Fibroblast of the aortic adventitia (primary cell): Measurements from ENCODE around the gene DDX43. TPM values are rescaled to one million over a fixed set of nuclear protein-coding genes. Genes with fewer than 3 reads are reported as not detected.
"Not testable (repeated sequence)": the region's sequence is repeated elsewhere in the genome, so short reads cannot be mapped to it uniquely, and the experiment has no call there.

Experiments
- DNase-seq: peaks from one replicate; pipeline ENCODE4 v3.0.0-alpha.2; 2010; ENCODE audit warnings: low read depth
- H3K4me3 ChIP-seq: 2 replicates; pipeline ENCODE4 v1.5.1; 2011; ENCODE audit warnings: low read depth, mild to moderate bottlenecking, control low read depth, low read length, moderate library complexity
- total RNA-seq: library from RNA; depleted of rRNA; stranded (reverse); fragments of >200 nt; gene quantifications from 2 replicates; pipeline ENCODE4 v1.2.3, GENCODE V29; 2012; ENCODE audit warnings: low replicate concordance
- TF ChIP-seq, protein P1 (sequence below): IDR thresholded peaks from 2 replicates; pipeline ENCODE4 v1.5.1; 2011; ENCODE audit warnings: mild to moderate bottlenecking, low read length, control low read depth, inconsistent platforms; ENCODE audit not compliant: insufficient read depth

The DDX43 gene
- total RNA-seq, 1 donor, result 0.99 TPM

DNA sequence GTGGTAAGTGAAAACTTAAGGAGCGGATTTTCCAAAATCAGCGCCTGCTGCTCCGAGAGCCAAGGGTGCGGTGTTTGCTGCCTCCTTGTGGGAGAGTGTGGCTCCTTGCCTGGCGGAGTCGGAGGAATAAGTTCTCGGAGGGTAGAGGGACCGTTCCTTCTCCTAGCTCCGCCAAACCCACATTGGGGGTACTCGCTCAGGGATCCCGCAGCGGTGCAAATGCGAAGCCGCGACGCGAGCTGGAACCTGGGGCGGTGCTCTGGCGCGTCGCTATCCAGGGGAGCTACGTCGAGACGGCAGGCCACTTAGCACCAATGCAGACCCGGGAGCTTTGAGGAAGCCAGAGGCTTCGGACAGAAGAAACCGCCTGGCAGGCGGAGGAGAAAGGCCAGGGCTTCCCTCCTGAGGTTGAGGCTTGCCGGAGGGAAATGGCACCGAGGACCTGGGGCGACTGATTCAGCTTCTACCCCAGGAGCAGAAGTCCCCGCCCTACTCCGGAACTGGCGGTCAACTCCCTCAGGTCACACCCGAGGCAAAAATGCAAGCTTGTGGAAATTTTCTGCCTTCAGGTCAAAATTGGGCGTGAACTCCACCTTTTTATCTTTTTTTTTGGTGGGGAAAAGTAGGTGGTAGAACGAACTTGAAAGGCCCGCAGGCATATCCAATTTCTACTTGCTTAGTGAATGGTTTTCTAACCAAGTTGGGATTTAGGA lies 5.7 kb upstream of the DDX43 start:
- TF ChIP-seq, protein P1, sequence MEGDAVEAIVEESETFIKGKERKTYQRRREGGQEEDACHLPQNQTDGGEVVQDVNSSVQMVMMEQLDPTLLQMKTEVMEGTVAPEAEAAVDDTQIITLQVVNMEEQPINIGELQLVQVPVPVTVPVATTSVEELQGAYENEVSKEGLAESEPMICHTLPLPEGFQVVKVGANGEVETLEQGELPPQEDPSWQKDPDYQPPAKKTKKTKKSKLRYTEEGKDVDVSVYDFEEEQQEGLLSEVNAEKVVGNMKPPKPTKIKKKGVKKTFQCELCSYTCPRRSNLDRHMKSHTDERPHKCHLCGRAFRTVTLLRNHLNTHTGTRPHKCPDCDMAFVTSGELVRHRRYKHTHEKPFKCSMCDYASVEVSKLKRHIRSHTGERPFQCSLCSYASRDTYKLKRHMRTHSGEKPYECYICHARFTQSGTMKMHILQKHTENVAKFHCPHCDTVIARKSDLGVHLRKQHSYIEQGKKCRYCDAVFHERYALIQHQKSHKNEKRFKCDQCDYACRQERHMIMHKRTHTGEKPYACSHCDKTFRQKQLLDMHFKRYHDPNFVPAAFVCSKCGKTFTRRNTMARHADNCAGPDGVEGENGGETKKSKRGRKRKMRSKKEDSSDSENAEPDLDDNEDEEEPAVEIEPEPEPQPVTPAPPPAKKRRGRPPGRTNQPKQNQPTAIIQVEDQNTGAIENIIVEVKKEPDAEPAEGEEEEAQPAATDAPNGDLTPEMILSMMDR, result peak; percentile 84
- H3K4me3 ChIP-seq, result peak overlapping the region; percentile 66
- DNase-seq, result peak; percentile 56

DNA sequence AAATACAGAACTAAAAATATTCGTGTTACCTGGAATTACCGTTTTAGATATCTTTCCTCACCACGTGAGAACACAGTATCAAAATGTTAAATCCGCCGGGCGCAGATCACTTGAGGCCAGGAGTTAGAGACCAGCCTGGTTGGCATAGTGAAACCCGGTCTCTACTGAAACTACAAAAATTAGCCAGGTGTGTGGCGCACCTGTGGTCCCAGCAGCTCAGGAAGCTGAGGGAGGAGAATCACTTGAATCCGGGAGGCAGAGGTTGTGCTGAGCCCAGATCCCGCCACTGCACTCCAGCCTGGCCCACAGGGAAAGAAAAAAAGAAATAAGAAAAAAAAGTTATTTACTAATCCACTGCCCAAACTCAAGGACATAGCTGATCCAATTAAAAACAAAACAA lies 4.8 kb upstream of the DDX43 start:
- TF ChIP-seq, protein P1, result no peak
- no peak for DNase-seq
- no peak overlapping the region for H3K4me3 ChIP-seq

DNA sequence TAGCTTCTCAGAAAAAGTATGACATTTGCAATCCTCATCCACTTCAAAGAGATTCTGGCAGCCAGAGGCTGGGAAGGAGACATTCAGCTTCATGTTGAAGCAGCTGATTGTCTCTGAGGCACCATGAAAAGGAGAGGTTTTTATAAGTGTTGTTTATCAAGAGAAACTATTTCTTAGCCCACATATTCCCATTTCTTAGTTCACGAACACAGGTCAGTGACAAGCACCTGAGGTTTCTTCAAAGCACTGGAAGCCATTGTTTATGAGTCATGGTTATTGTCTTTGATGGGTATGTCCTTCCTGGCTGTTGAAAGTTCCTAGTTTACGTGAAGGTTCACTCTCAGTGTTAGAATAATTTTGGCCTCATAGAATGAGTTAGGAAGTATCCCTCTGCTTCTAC lies 3.0 kb upstream of the DDX43 start:
- H3K4me3 ChIP-seq, result no peak overlapping the region
- DNase-seq, result no peak

DNA sequence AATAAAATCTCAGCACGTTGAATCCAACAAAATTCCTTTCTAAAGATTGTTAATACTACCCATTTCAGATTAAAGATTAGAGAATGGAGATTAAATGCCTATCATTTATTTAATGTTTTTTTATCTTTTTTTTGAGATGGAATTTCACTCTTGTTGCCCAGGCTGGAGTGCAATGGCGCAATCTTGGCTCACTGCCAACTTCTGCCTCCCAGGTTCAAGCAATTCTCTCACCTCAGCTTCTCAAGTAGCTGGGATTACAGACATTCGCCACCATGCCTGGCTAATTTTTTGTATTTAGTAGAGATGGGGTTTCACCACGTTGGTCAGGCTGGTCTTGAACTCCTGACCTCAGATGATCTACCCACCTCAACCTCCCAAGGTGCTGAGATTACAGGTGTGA lies 2.4 kb upstream of the DDX43 start:
- peak; percentile 13 for DNase-seq
- H3K4me3 ChIP-seq, result not testable (repeated sequence)

More for the DNA sequence above, 3.0 kb upstream of the DDX43 start:
- TF ChIP-seq, protein P1, result no peak

DNA sequence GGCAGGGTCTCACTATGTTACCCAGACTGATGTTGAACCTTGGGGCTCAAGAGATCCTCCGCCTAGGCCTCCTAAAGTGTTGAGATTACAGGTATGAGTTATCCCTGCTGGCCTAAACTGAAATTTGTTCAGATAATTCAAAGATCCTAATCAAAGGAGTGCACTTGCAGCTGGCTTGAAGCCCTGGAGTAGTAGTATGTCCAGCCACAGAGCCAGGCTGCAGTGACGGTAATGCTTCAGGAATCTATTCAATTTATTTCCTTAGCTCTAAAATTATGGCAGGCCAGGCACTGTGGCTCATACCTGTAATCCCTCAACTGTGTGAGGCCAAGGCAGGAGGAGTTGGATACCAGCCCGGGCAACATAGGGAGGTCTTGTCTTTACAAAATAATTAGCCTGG lies 1.4 kb upstream of the DDX43 start:
- no peak for DNase-seq
- TF ChIP-seq, protein P1, result no peak
- no peak overlapping the region for H3K4me3 ChIP-seq

DNA sequence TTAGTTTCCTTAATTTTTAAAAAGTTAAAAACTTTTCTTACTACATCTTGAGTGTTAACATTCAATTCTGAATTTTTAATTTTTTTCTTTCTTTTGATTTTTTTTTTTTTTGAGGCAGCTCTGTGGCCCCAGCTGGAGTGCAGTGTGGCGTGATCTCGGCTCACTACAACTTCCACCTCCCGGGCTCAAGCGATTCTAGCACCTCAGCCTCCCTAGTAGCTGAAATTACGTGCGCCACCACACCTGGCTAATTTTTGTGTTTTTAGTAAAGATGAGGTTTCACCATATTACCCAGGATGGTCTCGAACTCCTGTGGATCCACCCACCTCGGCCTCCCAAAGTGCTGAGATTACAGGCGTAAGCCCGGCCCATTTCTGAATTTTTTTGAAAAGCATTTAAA lies 1.2 kb downstream of the DDX43 start:
- TF ChIP-seq, protein P1, result no peak
- DNase-seq, result no peak
- no peak overlapping the region for H3K4me3 ChIP-seq

DNA sequence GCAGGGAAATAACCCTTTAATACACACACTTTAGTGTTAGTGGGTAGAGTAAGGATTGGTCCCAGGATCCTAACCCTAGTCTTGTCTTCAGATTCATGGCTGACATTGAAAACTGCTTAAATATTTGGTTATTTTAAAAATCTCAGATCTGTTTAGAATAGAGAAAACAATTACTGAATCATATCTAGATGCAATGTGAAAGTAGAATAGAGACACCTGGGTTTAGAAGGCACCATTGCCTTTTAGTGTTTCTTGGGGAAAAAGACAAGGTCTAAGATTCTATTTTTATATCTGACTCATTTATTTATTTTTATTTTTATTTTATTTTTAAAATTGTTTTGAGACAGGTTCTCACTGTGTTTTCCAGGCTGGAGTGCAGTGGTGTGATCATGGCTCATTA lies 6.0 kb downstream of the DDX43 start:
- TF ChIP-seq, protein P1, result no peak
- no peak for DNase-seq
- H3K4me3 ChIP-seq, result no peak overlapping the region
